GM23338 (cell line): Measurements from ENCODE around the gene ADAMTS17. TPM values are rescaled to one million over a fixed set of nuclear protein-coding genes. Genes with fewer than 3 reads are reported as not detected.

Source experiments
- ATAC-seq: fragments of 200-7000 bp; cut with Tn5 transposase; 3 replicates; pipeline ENCODE4 v1.9.1; 2020
- DNase-seq: peaks from one replicate; pipeline ENCODE4 v3.0.0-alpha.2; 2015; ENCODE audit warnings: low spot score
- H2AFZ ChIP-seq: fragments of 200-600 bp; sonication (generic); 2 replicates; pipeline ENCODE4 v1.8.0; 2016; ENCODE audit warnings: antibody characterized with exemption, mild to moderate bottlenecking, moderate library complexity
- H3F3A ChIP-seq: fragments of 200-600 bp; sonication (generic); replicated peaks from 2 replicates; pipeline ENCODE4 v1.8.0; 2017; ENCODE audit warnings: antibody characterized with exemption, mixed run types, low read depth
- H3K27ac ChIP-seq: fragments of 200-600 bp; sonication (generic); 2 replicates; pipeline ENCODE4 v1.6.1; 2016; ENCODE audit warnings: low read depth
- H3K27me3 ChIP-seq: fragments of 200-600 bp; sonication (generic); 2 replicates; pipeline ENCODE4 v1.8.0; 2016; ENCODE audit warnings: mild to moderate bottlenecking, mixed run types, moderate library complexity; ENCODE audit not compliant: insufficient read depth
- H3K36me3 ChIP-seq: fragments of 200-600 bp; sonication (generic); 2 replicates; pipeline ENCODE4 v1.8.0; 2016; ENCODE audit warnings: mild to moderate bottlenecking; ENCODE audit not compliant: insufficient read depth
- H3K4me1 ChIP-seq: fragments of 200-600 bp; sonication (generic); 2 replicates; pipeline ENCODE4 v1.8.0; 2016; ENCODE audit warnings: mild to moderate bottlenecking, moderate library complexity; ENCODE audit not compliant: insufficient read depth
- H3K4me2 ChIP-seq: fragments of 200-600 bp; sonication (generic); 2 replicates; pipeline ENCODE4 v1.7.1; 2017; ENCODE audit warnings: mixed run types
- H3K4me3 ChIP-seq: fragments of 200-600 bp; sonication (generic); 2 replicates; pipeline ENCODE4 v1.6.1; 2016; ENCODE audit warnings: mixed run types
- H3K79me2 ChIP-seq: fragments of 200-600 bp; sonication (generic); replicated peaks from 2 replicates; pipeline ENCODE4 v1.8.0; 2017; ENCODE audit warnings: mild to moderate bottlenecking; ENCODE audit not compliant: insufficient read depth
- H3K9me2 ChIP-seq: fragments of 200-600 bp; sonication (generic); 2 replicates; pipeline ENCODE4 v1.8.0; 2017; ENCODE audit not compliant: insufficient read depth
- H4K20me1 ChIP-seq: fragments of 200-600 bp; sonication (generic); replicated peaks from 2 replicates; pipeline ENCODE4 v1.8.0; 2017; ENCODE audit warnings: mild to moderate bottlenecking; ENCODE audit not compliant: insufficient read depth
- H3K27ac Mint-ChIP-seq: 2 replicates; pipeline ENCODE4 v1.8.0; 2020; ENCODE audit warnings: inconsistent platforms, mild to moderate bottlenecking, moderate library complexity, mixed read lengths
- H3K27me3 Mint-ChIP-seq: 3 replicates; pipeline ENCODE4 v1.8.0; 2022; ENCODE audit warnings: low read depth, mild to moderate bottlenecking, moderate library complexity, mixed read lengths, inconsistent platforms; ENCODE audit not compliant: insufficient read depth, poor library complexity
- H3K36me3 Mint-ChIP-seq: 3 replicates; pipeline ENCODE4 v1.8.0; 2021; ENCODE audit warnings: low read depth, mild to moderate bottlenecking, inconsistent platforms, moderate library complexity, mixed read lengths
- H3K4me1 Mint-ChIP-seq: 3 replicates; pipeline ENCODE4 v1.8.0; 2020; ENCODE audit warnings: mild to moderate bottlenecking, inconsistent platforms, mixed read lengths
- H3K4me3 Mint-ChIP-seq: 3 replicates; pipeline ENCODE4 v1.8.0; 2021; ENCODE audit warnings: moderate library complexity, mild to moderate bottlenecking, inconsistent platforms, mixed read lengths
- H3K9me3 Mint-ChIP-seq: 3 replicates; pipeline ENCODE4 v1.8.0; 2020; ENCODE audit warnings: moderate library complexity, mild to moderate bottlenecking, inconsistent platforms, mixed read lengths
- REST ChIP-seq: IDR thresholded peaks from one replicate; pipeline ENCODE4 v1.6.1; 2018; ENCODE audit warnings: antibody characterized with exemption; ENCODE audit not compliant: unreplicated experiment
- polyA plus RNA-seq: library from polyadenylated mRNA; unstranded; fragments of >200 nt; fragmentation: Nextera tagmentation; extraction: Ambion mirVana; gene quantifications from 2 replicates; pipeline ENCODE4 v1.2.1, GENCODE V29; 2016
- total RNA-seq: library from RNA; depleted of rRNA; stranded (reverse); fragments of >200 nt; shearing (Covaris generic); gene quantifications from 2 replicates; pipeline ENCODE4 v1.2.3, GENCODE V29; 2014
- TF ChIP-seq, protein P1 (sequence below): fragments of 250-450 bp; sonication (Bioruptor Pico); IDR thresholded peaks from 2 replicates; pipeline ENCODE4 v1.5.0; 2020; ENCODE audit warnings: mild to moderate bottlenecking, moderate library complexity

Gene ADAMTS17
- total and polyA plus RNA-seq, 2 experiments from 2014 or later = 0.60 to 3.8 TPM

DNA sequence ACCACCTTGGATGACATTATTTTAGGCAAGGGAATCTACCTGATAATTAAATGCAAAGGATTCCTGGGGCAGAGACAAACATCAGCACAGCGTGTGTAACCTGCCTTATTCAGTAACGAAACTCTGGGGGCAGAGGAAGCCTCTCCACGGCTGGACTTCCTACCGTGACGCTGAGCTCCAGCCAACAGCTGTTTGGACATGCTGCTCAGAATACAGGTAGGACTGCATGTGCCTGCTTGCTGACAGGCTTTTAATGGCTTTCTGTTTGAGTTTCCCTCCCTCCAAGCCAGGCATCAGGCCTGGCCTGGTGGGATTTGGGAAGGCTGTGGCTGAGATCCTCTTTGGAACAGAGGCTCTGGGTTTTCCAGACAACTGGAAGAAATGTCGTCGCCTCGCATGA, 150.6 kb downstream of the ADAMTS17 start:
- no peak overlapping the region for H2AFZ ChIP-seq
- no peak for TF ChIP-seq REST
- TF ChIP-seq, protein P1, sequence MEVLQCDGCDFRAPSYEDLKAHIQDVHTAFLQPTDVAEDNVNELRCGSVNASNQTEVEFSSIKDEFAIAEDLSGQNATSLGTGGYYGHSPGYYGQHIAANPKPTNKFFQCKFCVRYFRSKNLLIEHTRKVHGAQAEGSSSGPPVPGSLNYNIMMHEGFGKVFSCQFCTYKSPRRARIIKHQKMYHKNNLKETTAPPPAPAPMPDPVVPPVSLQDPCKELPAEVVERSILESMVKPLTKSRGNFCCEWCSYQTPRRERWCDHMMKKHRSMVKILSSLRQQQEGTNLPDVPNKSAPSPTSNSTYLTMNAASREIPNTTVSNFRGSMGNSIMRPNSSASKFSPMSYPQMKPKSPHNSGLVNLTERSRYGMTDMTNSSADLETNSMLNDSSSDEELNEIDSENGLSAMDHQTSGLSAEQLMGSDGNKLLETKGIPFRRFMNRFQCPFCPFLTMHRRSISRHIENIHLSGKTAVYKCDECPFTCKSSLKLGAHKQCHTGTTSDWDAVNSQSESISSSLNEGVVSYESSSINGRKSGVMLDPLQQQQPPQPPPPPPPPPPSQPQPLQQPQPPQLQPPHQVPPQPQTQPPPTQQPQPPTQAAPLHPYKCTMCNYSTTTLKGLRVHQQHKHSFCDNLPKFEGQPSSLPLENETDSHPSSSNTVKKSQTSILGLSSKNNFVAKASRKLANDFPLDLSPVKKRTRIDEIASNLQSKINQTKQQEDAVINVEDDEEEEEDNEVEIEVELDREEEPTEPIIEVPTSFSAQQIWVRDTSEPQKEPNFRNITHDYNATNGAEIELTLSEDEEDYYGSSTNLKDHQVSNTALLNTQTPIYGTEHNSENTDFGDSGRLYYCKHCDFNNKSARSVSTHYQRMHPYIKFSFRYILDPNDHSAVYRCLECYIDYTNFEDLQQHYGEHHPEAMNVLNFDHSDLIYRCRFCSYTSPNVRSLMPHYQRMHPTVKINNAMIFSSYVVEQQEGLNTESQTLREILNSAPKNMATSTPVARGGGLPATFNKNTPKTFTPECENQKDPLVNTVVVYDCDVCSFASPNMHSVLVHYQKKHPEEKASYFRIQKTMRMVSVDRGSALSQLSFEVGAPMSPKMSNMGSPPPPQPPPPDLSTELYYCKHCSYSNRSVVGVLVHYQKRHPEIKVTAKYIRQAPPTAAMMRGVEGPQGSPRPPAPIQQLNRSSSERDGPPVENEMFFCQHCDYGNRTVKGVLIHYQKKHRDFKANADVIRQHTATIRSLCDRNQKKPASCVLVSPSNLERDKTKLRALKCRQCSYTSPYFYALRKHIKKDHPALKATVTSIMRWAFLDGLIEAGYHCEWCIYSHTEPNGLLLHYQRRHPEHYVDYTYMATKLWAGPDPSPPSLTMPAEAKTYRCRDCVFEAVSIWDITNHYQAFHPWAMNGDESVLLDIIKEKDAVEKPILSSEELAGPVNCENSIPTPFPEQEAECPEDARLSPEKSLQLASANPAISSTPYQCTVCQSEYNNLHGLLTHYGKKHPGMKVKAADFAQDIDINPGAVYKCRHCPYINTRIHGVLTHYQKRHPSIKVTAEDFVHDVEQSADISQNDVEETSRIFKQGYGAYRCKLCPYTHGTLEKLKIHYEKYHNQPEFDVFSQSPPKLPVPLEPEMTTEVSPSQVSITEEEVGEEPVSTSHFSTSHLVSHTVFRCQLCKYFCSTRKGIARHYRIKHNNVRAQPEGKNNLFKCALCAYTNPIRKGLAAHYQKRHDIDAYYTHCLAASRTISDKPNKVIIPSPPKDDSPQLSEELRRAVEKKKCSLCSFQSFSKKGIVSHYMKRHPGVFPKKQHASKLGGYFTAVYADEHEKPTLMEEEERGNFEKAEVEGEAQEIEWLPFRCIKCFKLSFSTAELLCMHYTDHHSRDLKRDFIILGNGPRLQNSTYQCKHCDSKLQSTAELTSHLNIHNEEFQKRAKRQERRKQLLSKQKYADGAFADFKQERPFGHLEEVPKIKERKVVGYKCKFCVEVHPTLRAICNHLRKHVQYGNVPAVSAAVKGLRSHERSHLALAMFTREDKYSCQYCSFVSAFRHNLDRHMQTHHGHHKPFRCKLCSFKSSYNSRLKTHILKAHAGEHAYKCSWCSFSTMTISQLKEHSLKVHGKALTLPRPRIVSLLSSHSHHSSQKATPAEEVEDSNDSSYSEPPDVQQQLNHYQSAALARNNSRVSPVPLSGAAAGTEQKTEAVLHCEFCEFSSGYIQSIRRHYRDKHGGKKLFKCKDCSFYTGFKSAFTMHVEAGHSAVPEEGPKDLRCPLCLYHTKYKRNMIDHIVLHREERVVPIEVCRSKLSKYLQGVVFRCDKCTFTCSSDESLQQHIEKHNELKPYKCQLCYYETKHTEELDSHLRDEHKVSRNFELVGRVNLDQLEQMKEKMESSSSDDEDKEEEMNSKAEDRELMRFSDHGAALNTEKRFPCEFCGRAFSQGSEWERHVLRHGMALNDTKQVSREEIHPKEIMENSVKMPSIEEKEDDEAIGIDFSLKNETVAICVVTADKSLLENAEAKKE (CRISPR knock-in tag) = peak; percentile 68; the same call in 1 of the 2 replicates
- DNase-seq (no peak), ATAC-seq (peak; percentile 78)
- H3K27me3 ChIP-seq = no peaks in the 10 kb centered on the region
- Mint-ChIP-seq H3K4me1 (peaks cover 25% of the 10 kb centered on the region), H3K9me3 (no peaks in the 10 kb centered on the region), H3K4me3 (no peak overlapping the region), H3K27me3 (peaks cover 15% of the 10 kb centered on the region), H3K36me3 (0 out of 3 replicates have a peak, but pooled peaks cover 3% of the 10 kb centered on the region), H3K27ac (peak overlapping the region; percentile 70)
- no peak overlapping the region for H3K4me2 ChIP-seq
- no peaks in the 10 kb centered on the region; the same call in 1 of the 2 replicates for H3K9me2 ChIP-seq
- no peaks in the 10 kb centered on the region for H4K20me1 ChIP-seq
- no peaks in the 10 kb centered on the region for H3K79me2 ChIP-seq
- H3F3A ChIP-seq = no peaks in the 10 kb centered on the region
- H3K4me1 ChIP-seq = no peaks in the 10 kb centered on the region; the same call in 1 of the 2 replicates
- H3K4me3 ChIP-seq = no peak overlapping the region
- no peaks in the 10 kb centered on the region for H3K36me3 ChIP-seq
- no peak overlapping the region for H3K27ac ChIP-seq
